Kidney (tissue), 14 donors: ENCODE data around the gene ANO1. TPM values are rescaled to one million over a fixed set of nuclear protein-coding genes. Genes with fewer than 3 reads are reported as not detected.

Experiments
- DNase-seq, 5 donors: peaks; one replicate each; pipeline ENCODE4 v3.0.0-alpha.2; 2013 to 2020
- FAIRE-seq: peaks from 2 replicates; lab custom pipeline; 2012; peaks lifted over from hg19 to GRCh38; lab: Jason Lieb, UNC
- H3K27ac ChIP-seq, 2 donors: one replicate each; pipeline ENCODE4 v1.7.0; 2013; ENCODE audit warnings: low read depth in 2 of 2, low read length in 2 of 2, inconsistent platforms in 1 of 2
- H3K27me3 ChIP-seq: one replicate; pipeline ENCODE4 v1.7.1; 2013; ENCODE audit warnings: low read length, inconsistent platforms; ENCODE audit not compliant: control insufficient read depth, insufficient read depth
- H3K36me3 ChIP-seq, 3 donors: one replicate each; pipeline versions ENCODE4 v1.7.0 to v1.7.1; 2013; ENCODE audit warnings: low read length in 3 of 3, control low read depth in 1 of 3, inconsistent platforms in 1 of 3; ENCODE audit not compliant: insufficient read depth in 3 of 3, control insufficient read depth in 2 of 3
- H3K4me1 ChIP-seq, 3 donors: one replicate each; pipeline versions ENCODE4 v1.7.0 to v1.7.1; 2013; ENCODE audit warnings: low read length in 3 of 3, inconsistent platforms in 1 of 3, low read depth in 1 of 3; ENCODE audit not compliant: control insufficient read depth in 2 of 3, insufficient read depth in 2 of 3
- H3K4me3 ChIP-seq, 3 donors: one replicate each; pipeline versions ENCODE4 v1.7.0 to v1.8.1; 2013; ENCODE audit warnings: low read length in 3 of 3, control low read depth in 1 of 3, inconsistent platforms in 1 of 3
- H3K9ac ChIP-seq, 3 donors: one replicate each; pipeline versions ENCODE4 v1.7.0 to v1.7.1; 2013; ENCODE audit warnings: low read length in 3 of 3, control low read depth in 1 of 3, inconsistent platforms in 1 of 3
- H3K9me3 ChIP-seq, 3 donors: one replicate each; pipeline versions ENCODE4 v1.7.0 to v1.7.1; 2013; ENCODE audit warnings: low read length in 3 of 3, control low read depth in 1 of 3, inconsistent platforms in 1 of 3; ENCODE audit not compliant: control insufficient read depth in 2 of 3, insufficient read depth in 1 of 3
- intact Hi-C: fragments of 100-400 bp; cut with DNase I; formaldehyde crosslinking; loops from one replicate; pipeline ENCODE4 v1.11.1; 2022
- polyA plus RNA-seq: library from polyadenylated mRNA; stranded (reverse); fragments of 350-450 nt; fragmentation: Illumina TruSeq; extraction: RNeasy Lipid Tissue Mini Kit (QIAGEN cat#74804); gene quantifications from one replicate; pipeline ENCODE4 v1.2.3, GENCODE V29; 2014; ENCODE audit warnings: low read depth, low replicate concordance; ENCODE audit not compliant: insufficient read depth
- total RNA-seq: library from RNA; stranded (reverse); fragmentation: NEBNext Ultra II Directional; extraction: Animal tissue kit (Norgen Biotek cat#: 25700); gene quantifications from one replicate; pipeline ENCODE4 v1.2.1, GENCODE V29; 2021
- TF ChIP-seq, protein P1 (sequence below): IDR thresholded peaks from 3 replicates; pipeline ENCODE4 v1.5.1; 2012; ENCODE audit warnings: mild to moderate bottlenecking, moderate library complexity, borderline replicate concordance; ENCODE audit not compliant: insufficient read depth; ENCODE audit errors: extremely low read depth
- donor health status: control.
- donor health status: control.
- donor health status: control.
- donor health status: control.
- donor health status: control.
- donor health status: DM: yes; HTN: yes; CAD: no.
- donor health status: Normal renal cell carcinoma (clear cell type).

Gene ANO1
- total and polyA plus RNA-seq, 2 donors from 2014 or later = 2.0 to 15.1 TPM

- Histone ChIP-seq H3K27me3 (no peaks in the 10 kb centered on the region), H3K27ac (no peak overlapping the region), H3K4me1 (no peaks in the 10 kb centered on the region), H3K9me3 (no peaks in the 10 kb centered on the region), H3K4me3 (no peak overlapping the region), H3K36me3 (no peaks in the 10 kb centered on the region), H3K9ac (no peak overlapping the region)
- intact Hi-C loops = no loop called here
- FAIRE-seq (no peak), DNase-seq (peak in 2 of 5 donors; percentile 21 to 68)
- TF ChIP-seq, protein P1, sequence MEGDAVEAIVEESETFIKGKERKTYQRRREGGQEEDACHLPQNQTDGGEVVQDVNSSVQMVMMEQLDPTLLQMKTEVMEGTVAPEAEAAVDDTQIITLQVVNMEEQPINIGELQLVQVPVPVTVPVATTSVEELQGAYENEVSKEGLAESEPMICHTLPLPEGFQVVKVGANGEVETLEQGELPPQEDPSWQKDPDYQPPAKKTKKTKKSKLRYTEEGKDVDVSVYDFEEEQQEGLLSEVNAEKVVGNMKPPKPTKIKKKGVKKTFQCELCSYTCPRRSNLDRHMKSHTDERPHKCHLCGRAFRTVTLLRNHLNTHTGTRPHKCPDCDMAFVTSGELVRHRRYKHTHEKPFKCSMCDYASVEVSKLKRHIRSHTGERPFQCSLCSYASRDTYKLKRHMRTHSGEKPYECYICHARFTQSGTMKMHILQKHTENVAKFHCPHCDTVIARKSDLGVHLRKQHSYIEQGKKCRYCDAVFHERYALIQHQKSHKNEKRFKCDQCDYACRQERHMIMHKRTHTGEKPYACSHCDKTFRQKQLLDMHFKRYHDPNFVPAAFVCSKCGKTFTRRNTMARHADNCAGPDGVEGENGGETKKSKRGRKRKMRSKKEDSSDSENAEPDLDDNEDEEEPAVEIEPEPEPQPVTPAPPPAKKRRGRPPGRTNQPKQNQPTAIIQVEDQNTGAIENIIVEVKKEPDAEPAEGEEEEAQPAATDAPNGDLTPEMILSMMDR = no peak
These were observed 2.3 kb upstream of the ANO1 start for GRCh38 chr11:70075836-70076235.

- intact Hi-C loops = no loop called here
These were observed 1.6 kb upstream of the ANO1 start for GRCh38 chr11:70076461-70076931.

GRCh38 chr11:70077411-70078094 is 564 bp upstream of the ANO1 start:
- FAIRE-seq (no peak), DNase-seq (peak in 2 of 5 donors; percentile 52 to 58)
- Histone ChIP-seq H3K36me3 (no peaks in the 10 kb centered on the region), H3K9ac (no peak overlapping the region), H3K27ac (no peak overlapping the region), H3K4me3 (no peak overlapping the region), H3K27me3 (no peaks in the 10 kb centered on the region), H3K9me3 (no peaks in the 10 kb centered on the region), H3K4me1 (no peaks in the 10 kb centered on the region)
- TF ChIP-seq, protein P1 = no peak
- intact Hi-C loops = no loop called here

More at GRCh38 chr11:70076461-70076931, 1.6 kb upstream of the ANO1 start:
- Histone ChIP-seq H3K4me3 (no peak overlapping the region), H3K27me3 (no peaks in the 10 kb centered on the region), H3K9me3 (no peaks in the 10 kb centered on the region), H3K4me1 (no peaks in the 10 kb centered on the region), H3K9ac (no peak overlapping the region), H3K36me3 (no peaks in the 10 kb centered on the region), H3K27ac (peak overlapping the region in 1 of 2 donors; percentile 4)
- DNase-seq (peak in 2 of 5 donors; percentile 31 to 56), FAIRE-seq (no peak)
- TF ChIP-seq, protein P1 = no peak
